Measurements from ENCODE around the gene TAF4B.
"Not testable (repeated sequence)": the region's sequence is repeated elsewhere in the genome, so short reads cannot be mapped to it uniquely, and the experiment has no call there.

Gene TAF4B

DNA sequence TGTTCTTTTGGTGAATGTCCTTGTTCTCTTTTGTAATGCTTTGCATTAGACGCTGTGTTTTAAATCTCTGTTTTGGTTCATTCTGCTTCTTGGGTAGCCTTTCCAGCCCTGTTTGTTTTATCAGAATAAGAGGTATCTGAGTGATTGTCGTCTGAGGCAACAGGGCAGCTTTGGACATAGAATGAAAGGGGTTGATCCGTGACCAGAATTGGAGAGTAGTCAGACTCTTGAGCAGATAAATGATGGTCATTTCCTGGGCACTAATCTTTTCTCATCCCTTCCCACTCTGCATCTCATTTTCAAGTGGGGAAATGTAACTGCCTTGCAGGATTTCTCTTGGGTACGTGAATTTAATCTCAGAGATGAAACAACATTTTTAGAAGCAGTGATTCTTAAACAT, 61.4 kb downstream of the TAF4B start:
- TF ChIP-seq, protein P1, sequence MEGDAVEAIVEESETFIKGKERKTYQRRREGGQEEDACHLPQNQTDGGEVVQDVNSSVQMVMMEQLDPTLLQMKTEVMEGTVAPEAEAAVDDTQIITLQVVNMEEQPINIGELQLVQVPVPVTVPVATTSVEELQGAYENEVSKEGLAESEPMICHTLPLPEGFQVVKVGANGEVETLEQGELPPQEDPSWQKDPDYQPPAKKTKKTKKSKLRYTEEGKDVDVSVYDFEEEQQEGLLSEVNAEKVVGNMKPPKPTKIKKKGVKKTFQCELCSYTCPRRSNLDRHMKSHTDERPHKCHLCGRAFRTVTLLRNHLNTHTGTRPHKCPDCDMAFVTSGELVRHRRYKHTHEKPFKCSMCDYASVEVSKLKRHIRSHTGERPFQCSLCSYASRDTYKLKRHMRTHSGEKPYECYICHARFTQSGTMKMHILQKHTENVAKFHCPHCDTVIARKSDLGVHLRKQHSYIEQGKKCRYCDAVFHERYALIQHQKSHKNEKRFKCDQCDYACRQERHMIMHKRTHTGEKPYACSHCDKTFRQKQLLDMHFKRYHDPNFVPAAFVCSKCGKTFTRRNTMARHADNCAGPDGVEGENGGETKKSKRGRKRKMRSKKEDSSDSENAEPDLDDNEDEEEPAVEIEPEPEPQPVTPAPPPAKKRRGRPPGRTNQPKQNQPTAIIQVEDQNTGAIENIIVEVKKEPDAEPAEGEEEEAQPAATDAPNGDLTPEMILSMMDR (IDR thresholded peaks at IDR 0.05; ENCODE audit: low read depth, low read length, missing control alignments): no peak
- DNase-seq (ENCODE audit: low read depth): no peak

GRCh38 chr18:26290385-26290784, 64.1 kb downstream of the TAF4B start:
- no peak for DNase-seq (ENCODE audit: low read depth)
- TF ChIP-seq, protein P1 (IDR thresholded peaks at IDR 0.05; ENCODE audit: low read depth, low read length, missing control alignments): no peak
- H3K4me3 ChIP-seq (ENCODE audit: low read depth, low read length): no peak overlapping the region

More for the DNA sequence above, 61.4 kb downstream of the TAF4B start:
- no peak overlapping the region for H3K4me3 ChIP-seq (ENCODE audit: low read depth, low read length)

DNA sequence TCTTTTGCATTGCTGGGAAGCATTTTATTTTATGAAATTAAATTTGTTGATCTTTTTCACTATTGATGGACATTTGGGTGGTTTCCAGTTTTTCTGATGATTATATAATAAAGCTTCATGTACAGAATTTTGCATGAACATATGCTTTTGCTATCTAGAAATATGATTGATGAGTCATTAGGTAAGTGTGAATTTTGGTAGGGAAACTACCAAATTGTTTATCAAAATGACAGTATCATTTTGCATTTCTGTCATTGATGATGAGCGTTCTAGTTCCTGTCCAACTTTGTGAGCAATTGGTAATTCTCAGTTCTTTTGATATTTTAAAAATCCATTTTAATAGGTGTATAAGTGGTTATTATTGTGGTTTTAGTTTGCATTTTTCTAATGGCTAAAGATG, 67.7 kb downstream of the TAF4B start:
- TF ChIP-seq, protein P1 (IDR thresholded peaks at IDR 0.05; ENCODE audit: low read depth, low read length, missing control alignments): no peak
- no peak overlapping the region for H3K4me3 ChIP-seq (ENCODE audit: low read depth, low read length)
- no peak for DNase-seq (ENCODE audit: low read depth)

DNA sequence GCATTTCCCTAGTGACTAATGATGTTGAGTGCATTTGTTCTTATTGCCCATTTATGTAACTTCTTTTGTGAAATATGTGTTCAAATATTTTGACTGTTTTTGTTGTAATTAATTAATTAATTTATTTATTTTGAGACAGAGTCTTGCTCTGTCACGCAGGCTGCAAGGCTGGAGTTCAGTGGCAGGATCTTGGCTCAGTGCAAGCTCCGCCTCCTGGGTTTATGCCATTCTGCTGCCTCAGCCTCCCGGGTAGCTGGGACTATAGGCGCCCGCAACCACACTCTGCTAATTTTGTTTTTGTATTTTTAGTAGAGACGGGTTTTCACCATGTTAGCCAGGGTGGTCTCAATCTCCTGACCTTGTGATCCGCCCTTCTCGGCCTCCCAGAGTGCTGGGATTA, 71.9 kb downstream of the TAF4B start:
- H3K4me3 ChIP-seq (ENCODE audit: low read depth, low read length): no peak overlapping the region
- DNase-seq (ENCODE audit: low read depth): no peak
- TF ChIP-seq, protein P1 (IDR thresholded peaks at IDR 0.05; ENCODE audit: low read depth, low read length, missing control alignments): no peak

- H3K4me3 ChIP-seq (ENCODE audit: low read depth, low read length): no peak overlapping the region
- no peak for DNase-seq (ENCODE audit: low read depth)
- TF ChIP-seq, protein P1 (IDR thresholded peaks at IDR 0.05; ENCODE audit: low read depth, low read length, missing control alignments): no peak
These were observed 75.4 kb downstream of the TAF4B start for GRCh38 chr18:26301681-26302080.

DNA sequence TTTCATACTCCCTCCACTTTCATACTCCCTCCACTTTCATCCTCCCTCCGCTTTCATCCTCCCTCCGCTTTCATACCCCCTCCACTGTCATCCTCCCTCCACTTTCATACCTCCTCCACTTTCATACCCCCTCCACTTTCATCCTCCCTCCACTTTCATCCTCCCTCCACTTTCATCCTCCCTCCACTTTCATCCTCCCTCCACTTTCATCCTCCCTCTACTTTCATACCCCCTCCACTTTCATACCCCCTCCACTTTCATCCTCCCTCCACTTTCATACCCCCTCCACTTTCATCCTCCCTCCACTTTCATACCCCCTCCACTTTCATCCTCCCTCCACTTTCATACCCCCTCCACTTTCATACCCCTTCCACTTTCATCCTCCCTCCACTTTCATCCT, 77.0 kb downstream of the TAF4B start:
- DNase-seq (ENCODE audit: low read depth); H3K4me3 ChIP-seq (ENCODE audit: low read depth, low read length): not testable (repeated sequence)

DNA sequence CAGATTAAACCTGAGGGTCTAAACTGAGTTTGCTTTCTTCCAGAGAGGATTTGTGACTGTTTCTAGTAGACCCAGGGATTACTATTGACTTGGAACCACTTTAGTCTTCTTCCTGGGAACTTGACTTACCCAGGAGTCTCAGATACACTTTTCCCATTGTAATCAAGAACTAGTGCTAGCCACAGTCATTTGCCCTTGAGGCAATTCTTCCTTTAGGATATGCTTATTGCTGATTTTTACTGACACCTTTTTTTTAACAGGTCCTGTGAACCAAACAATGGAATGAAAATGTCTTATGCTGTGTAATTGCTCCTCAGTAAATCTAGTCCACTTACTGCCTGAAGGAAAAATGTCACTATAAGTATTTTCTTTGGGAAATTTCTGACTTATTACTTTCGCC, 78.3 kb downstream of the TAF4B start:
- no peak overlapping the region for H3K4me3 ChIP-seq (ENCODE audit: low read depth, low read length)
- TF ChIP-seq, protein P1 (IDR thresholded peaks at IDR 0.05; ENCODE audit: low read depth, low read length, missing control alignments): no peak
- no peak for DNase-seq (ENCODE audit: low read depth)

Data from GM12864 (cell line).